ENCODE results near the gene ACSF3.

Gene ACSF3

DNA sequence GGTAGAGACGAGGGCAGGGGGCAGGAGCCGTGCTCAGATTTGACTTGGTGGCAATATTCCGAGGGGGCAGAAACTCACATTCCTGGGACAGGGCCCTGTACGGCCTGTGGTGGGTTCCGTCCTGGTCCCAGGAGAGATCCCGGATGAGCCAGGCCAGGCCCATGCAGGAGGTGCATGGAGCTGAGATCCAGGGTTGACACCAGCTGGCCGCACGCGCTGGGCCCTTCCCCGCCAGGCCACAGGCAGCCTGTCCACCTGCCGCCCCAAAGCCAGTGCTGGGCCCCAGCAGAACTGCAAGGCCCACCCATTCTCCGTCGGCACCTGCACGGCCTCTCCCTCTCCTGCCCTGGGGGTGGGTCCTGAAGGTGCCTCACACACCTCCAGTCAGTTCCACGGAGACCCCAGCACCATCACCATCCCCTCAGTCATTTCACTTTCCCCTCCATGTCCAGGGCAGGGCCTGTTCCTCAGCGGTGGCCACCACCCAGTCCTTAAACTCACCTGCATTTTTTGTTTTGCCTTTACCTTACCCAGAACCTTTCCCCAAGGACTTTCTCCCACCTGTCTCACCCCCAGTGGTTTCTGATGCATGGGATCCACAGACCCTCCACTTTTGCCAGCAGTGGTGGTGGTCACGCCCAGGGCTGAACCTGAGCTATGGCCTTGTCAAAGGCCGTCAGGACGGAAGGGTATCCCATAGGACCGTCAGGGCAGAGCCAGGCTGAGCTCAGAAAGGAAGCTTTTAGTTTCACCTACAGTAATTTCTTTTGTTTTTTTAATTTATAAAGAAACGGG, 52.8 kb downstream of the ACSF3 start:
- DNase-seq, result no peak

DNA sequence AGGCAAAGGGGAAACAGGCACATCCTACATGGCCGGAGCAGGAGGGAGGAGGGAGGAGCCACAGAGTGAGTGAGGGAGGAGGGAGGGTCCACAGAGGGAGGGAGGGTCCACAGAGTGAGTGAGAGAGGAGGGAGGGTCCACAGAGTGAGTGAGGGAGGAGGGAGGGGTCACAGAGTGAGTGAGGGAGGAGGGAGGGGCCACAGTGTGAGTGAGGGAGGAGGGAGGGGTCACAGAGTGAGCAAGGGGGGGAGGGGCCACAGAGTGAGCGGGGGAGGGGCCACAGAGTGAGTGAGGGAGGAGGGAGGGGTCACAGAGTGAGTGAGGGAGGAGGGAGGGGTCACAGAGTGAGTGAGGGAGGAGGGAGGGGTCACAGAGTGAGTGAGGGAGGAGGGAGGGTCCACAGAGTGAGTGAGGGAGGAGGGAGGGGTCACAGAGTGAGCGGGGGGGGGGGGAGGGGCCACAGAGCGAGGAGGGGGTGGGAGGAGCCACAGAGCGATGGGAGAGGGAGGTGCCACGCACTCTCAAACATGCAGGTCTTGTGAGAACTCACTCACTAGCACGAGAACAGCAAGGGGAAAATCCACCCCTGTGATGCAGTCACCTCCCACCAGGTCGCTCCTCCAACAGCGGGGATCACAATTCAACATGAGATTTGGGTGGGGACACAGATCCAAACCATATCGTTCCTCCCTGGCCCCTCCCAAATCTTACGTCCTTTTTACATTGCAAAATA, 53.6 kb downstream of the ACSF3 start:
- no peak for DNase-seq

GRCh38 chr16:89149386-89149785, 55.7 kb downstream of the ACSF3 start:
- no peak for DNase-seq

DNA sequence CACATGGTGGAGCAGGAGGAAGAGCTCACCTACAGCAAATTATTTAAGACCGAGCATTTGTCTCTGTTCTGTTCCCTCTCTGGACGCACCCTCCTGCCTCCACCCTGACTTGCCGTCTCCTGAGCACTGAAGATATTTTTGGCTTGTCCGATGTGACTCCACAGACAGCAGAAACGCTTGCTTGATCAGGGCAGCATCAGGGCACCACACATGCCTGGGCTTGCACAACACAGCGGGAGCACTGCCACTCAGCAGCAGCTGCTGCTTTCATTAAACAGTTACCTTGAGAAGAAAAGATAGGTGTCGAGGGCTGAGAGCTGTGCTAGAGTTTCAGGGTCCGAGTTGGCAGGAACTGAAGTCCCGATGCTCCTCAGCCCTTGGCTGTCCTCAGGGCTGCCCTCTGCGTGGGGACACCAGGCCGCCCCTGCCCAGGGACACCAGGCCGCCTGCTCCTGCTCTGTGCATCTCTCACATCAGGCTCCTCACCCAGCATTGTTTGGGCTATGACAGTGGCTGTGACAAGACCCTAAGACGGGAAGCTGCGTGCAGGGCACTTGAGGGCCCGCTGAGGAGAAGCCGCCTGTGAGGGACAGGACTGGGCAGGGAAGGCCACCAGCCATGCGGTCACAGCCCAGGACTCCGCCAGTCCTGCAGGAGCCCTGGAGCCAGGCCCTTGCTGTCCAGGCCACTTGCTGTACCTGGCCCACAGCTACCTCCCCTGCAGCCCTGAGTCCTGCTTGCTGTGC, 56.6 kb downstream of the ACSF3 start:
- DNase-seq, result no peak

GRCh38 chr16:89150981-89151380, 57.3 kb downstream of the ACSF3 start:
- no peak for DNase-seq

GRCh38 chr16:89152831-89153700, 59.4 kb downstream of the ACSF3 start:
- no peak for DNase-seq

GRCh38 chr16:89153848-89154271, 60.2 kb downstream of the ACSF3 start:
- DNase-seq, result no peak

- DNase-seq, result no peak
Observed at GRCh38 chr16:89154390-89155183, 60.9 kb downstream of the ACSF3 start.

DNA sequence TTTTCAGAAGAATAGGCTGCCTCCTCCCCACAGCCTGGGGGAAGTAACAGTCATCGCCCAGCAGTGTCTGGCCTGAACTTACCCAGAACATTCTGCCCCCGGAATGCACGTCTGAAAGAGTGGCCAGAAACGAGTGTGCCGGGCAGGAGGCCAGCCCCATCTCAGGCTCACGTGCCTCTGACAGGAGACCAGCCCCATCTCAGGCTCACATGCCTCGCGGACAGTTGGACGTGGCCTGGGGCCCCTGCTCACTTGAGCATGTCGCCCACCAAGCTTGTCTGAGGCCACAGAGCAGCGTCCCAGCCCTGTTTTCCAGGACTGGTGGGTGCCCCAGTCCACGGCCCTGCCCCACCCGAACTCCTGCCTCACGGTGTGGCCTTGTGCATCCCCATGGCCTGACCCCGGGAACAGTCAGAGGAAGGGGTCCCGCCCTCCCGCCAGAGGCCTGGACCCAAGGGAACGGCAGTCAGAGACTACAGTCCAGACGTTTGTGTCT, 61.6 kb downstream of the ACSF3 start:
- no peak for DNase-seq

GRCh38 chr16:89155851-89156739, 62.4 kb downstream of the ACSF3 start:
- DNase-seq, result no peak

DNA sequence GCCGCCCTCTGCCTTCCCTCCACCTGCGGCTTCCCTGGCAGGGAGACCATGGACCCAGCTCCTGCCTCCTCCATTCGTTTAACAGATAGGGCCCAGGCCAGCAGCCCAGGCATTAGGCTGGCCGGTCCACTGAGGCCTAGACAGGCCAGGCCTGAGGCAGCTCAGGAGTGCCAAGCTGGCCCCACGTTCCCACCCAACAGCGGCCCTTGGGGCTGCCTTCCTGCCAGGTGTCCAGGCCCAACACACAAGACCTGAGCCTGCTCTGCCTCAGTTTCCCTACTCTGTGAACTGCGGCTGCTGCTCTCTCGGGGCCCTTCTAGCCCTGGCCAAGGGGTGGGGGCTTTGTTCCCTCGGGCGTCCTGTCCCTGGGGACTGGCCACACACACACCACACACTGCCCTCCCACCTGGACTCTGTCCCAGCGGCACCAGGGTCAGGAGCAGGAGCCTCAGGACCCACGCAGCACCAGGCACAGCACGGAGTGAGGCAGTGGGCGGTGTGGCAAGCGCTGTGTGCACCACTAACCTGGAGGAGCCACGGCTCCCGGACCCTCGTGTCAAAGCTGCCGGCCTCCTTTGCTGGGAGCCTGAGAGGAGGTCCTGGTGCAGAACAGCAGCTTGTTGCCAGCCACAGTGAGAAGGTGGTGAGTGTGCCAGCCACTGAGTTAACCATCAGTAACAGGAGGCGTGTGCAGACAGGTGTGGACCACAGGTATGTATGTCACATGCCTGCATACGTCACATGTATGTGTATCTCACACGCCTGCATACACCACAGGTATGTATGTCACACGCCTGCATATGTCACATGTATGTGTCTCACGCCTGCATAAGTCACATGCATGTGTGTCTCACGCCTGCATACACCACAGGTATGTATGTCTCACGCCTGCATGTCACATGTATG, 63.3 kb downstream of the ACSF3 start:
- DNase-seq, result no peak

DNA sequence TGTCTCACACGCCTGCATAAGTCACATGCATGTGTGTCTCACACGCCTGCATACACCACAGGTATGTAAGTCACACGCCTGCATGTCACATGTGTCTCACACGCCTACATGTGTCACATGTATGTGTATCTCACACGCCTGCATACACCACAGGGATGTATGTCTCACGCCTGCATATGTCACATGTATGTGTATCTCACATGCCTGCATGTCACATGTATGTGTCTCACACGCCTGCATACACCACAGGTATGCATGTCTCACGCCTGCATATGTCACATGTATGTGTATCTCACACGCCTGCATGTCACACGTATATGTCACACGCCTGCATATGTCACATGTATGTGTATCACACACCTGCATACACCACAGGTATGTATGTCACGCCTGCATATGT, 64.1 kb downstream of the ACSF3 start:
- DNase-seq, result no peak

DNA sequence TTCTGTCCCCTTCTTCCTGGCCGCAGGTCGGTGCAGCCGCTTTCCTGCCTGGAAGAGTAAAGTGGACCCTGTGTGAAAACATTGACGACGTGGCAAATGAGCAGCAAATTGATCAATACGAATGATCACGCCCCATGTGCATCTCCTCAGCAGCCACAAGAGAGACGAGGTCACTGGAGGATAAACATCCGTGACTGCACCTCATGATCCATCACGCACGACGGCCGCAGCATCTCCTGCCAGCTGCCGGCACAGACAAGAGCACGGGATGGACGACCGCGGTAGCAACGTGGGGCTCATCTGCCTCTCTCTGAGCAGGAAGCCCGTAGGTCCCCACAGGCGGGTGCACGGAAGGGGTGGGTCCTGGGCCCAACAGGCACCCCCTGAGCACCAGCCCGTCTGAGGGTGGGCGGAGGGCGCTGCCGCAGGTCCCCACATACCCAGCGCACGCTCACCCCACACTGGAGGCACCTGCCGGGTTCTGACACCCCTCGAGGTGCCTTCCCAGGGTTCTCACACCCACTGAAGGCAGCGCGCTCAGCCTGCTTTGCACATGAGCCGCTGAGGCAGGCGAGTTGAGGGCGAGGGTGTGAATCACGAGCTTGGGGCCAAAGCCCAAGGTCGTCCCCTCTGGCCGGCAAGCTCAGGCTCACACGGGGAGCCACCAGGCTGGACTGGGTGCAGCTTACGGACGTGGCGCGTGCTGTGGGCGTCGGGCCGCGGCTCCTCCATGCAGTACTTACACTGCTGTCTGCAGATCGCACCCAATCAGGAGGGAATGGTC, 65.6 kb downstream of the ACSF3 start:
- no peak for DNase-seq

GRCh38 chr16:89159850-89160354, 66.2 kb downstream of the ACSF3 start:
- DNase-seq, result no peak

GRCh38 chr16:89160977-89161701, 67.5 kb downstream of the ACSF3 start:
- DNase-seq, result no peak

DNA sequence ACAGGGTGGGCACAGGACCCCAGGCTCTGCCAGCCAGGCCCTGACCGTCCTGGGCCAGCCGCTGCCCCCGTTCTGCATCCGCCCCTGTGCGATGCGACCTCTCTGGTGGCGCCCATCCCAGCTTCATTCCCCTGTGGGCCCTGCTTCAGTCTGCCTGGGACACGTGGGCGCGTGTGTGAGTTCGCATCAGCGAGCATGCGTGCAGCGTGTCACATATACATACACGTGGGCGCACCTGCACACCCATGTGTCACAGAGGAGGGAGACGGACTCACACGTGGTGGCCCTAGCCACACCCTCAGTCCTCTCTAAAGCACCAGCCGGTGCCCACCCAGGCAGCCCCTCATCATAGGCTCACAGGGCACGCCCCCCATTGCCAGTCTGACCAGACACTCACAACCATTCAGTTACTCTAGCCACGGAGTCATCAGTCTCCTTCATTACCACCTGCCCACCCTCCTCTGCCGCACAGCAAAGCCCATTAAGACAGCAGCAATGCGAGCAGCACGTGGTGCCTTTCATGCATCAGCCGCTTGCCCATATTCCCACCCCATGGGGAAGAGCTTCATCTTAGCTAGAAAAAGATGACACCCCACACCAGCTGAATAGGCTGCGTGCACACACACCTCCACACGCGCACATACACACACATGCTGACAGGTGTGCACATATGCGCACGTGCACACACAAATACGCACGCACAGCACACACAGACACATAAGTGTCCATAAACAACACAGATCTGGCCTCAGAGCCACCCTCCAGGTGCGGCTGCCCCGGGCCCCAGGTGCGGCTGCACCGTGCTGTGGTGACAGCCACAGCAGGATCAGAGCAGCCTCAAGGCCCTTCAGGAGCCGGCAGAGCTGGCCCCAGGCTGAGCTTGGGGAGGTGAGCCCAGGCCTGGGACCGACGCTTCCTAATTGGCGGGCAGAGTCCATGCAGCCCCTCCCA, 68.4 kb downstream of the ACSF3 start:
- no peak for DNase-seq
